LHCN-M2 (cell line): ENCODE results near the gene ZNF511. TPM values are rescaled to one million over a fixed set of nuclear protein-coding genes. Genes with fewer than 3 reads are reported as not detected.

Experiments used
- DNase-seq: peaks from one replicate; pipeline ENCODE4 v3.0.0-alpha.2; 2012; ENCODE audit warnings: low read depth
- total RNA-seq: library from RNA; depleted of rRNA; stranded (reverse); fragments of >200 nt; gene quantifications from 2 replicates; pipeline ENCODE4 v1.2.3, GENCODE V29; 2014

ZNF511 gene
- total RNA-seq, 1 experiment from 2014 or later: 33.8 TPM

DNA sequence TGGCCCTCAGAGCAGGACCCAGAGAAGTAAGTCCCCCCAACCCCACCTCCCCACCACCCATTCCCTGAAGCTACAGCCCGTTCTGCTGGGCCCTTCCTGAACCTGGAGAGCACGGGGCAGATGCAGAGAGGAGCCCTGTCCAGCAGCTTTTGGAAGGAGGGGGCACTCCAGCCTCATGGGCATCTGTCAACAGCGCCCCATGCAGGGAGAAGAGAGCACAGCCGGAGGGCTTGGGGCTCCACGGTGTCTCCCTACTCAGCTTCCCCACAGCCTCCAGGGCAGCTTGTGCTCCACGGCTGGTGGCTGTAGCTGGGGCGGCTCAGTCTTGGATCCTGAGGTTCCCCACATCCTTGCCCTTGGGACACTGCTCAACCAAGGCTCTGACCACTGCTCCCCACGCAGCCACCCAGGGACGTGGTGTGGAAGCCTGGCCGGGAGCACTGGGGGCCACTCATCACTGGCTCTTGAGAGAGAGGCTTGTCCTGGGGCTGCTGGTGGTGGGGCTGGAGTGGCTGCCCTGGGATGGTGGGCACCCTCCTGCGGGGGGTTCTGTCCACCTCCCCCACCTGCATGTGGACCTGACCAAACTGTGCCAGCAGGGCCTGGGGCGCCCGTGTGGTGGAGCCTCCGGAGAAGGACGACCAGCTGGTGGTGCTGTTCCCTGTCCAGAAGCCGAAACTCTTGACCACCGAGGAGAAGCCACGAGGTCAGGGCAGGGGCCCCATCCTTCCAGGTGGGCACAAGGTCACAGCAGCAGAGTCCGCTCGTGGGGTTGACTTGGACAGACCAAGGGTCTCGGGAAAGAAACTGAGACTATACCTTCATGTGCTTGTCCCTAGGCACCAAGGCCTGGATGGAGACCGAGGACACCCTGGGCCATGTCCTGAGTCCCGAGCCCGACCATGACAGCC is 42.9 kb downstream of the ZNF511 start:
- DNase-seq: no peak

DNA sequence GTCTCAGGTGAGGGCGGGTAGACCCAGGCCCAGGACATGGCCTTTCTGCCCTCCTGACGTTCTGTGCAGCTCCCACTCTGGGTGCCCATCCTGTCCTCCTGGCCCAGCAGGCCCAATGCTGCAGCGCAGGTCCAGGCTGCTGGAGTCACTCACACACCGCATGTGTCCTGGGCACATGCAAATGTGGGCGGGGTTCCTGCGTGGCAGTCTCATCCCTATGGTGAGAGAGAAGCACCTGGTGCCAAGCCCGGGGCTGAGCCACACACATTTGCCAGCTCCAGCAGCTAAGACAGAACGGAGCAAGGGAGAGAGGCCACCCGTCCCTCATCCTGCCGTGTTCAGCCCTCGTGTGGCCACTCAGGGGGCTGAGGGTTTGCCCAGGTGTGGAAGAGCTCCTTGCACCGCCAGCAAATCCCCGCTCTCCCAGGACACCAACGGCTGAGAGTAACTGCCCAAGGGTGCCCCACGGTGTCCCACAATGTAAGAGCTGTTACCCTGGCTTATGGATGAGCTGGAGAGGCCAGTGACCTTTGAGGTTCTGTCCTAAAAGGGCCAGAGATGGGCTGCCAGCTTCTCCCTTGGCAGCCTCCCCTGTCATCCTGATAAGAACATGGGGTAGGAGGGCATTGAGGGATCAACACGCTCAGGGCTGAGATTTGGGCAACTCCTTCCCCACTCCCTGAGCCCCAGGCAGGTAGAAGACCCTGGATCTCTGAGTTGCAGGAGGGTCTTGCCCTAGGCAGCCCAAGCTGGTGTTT is 44.7 kb downstream of the ZNF511 start:
- DNase-seq: no peak

DNA sequence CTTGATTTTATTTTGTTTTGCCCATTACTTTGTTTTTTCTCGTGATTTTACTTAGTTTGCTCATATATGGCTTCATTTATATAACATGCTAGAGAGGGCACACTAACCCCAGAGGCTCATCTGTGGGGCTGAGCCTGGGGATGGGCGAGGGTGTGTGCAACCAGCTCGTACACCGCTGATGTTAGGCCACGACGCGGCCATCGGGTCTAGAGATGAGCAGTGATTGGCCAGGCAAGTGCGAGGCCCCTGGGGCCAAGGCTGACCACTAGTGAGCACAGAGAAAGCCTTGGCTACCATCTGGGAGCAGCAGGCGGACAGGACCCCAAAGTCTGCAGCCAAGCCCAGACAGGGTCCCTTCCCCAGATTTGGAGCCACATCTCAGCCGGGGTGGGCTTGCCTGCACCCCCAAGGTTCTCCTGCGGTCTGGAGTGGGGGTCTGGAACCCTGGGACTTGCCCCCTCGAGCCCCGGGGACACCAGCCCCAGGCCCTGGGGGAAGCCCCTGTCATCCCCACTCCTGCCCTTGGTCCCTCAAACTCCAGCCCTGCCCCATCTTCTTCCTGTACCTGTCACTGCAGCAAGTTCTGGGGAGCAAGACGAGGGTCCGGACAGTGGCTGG is 45.4 kb downstream of the ZNF511 start:
- DNase-seq: no peak

DNA sequence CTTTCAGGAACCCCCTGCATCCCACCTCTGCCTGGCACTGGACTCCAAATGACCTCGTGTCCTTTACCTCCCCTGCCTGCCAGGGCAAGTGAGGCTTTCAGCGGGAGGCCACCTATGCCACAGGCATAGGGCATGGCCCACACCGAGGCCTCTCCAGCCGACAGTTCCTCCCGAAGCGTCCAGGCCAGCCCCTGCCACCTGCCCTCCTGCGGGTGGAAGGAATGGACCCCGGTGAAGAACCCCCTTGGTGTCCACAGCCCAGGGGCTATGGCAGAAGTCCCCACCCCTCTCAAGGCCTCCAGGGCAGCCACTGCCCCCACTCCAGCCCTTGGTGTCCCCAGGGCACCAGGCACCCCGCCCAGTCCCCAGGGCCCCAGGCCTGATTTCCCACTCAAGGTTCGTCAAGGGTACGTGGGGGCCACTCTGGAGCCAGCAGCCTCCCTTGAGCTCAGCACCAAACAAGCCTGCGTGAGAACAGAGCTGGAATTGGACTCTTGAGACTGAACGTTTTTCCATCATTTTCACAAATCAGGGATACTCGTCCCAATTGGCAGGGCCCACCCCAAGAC is 46.0 kb downstream of the ZNF511 start:
- no peak for DNase-seq

DNA sequence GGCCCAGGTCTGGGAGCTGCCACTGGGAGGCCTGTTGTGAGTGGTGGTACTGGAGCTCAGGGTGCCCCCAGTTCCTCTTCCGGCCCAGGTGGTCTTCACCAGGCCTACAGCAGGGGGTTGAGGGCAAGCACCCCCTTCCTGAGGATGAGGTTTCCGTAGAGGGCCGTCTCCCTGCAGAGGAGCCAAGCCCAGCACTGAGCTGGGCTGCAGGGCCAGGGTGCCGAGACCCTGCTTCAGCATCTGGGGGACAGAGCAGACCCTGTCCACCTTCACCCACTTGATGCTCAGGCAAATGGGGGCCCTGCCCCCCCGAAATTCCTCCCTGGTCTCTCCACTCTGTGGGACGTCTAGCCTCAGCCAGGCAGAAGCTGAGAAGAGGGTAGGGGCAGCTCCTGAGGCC is 46.6 kb downstream of the ZNF511 start:
- DNase-seq: no peak

DNA sequence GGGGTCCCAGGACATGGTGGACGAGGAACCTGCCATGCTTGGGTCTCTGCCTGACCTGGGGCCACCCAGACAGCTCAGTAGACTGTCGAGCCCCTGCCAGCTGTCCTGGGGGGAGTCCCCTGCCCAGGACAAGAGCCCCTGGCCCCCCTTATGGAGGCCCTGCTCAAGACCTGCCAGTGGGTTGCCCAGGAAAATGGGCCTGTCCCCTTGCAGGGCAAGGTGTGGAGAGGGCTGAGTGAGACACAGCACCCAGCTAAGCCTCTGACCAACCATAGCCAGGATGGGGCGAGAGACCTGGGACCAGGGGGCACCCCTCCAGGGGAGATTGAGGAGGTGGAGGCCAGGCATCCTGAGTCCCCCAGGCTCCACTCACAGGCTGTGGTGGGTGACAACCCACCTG is 47.3 kb downstream of the ZNF511 start:
- no peak for DNase-seq

DNA sequence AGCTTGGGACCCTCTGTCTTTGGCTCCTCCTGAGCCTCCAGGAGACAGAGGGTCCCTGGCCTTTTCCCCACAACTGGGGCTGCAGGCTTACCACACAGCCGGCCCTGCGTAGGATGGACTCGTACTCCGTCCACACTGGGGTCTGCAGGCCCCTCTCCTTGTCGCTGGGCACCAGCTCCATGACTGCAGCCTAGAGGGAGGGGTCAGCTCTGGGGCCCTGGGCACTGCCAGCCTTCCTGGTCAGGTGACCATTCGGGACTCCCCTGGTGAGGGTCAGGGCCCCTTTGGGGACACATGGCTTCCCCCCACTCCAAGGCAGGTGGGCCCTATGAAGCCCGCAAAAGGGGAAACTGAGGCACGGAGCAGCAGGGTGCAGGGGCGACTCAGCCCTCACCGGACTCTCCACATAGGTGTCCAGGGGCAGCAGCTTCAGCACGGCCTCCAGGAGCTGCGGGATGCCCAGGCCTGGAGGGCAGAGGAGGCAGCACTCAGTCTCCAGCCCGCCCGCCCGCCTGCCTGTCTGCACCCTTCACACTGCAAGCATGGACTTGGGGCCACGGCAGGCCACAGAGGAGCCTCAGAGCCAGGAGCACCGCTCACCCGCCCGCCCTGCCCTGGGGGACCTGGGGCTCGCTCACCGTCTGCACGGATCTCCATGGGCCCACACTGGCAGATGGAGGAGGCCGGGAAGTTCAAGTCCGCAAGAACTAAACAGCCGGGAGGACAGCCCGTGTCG is 48.0 kb downstream of the ZNF511 start:
- no peak for DNase-seq

DNA sequence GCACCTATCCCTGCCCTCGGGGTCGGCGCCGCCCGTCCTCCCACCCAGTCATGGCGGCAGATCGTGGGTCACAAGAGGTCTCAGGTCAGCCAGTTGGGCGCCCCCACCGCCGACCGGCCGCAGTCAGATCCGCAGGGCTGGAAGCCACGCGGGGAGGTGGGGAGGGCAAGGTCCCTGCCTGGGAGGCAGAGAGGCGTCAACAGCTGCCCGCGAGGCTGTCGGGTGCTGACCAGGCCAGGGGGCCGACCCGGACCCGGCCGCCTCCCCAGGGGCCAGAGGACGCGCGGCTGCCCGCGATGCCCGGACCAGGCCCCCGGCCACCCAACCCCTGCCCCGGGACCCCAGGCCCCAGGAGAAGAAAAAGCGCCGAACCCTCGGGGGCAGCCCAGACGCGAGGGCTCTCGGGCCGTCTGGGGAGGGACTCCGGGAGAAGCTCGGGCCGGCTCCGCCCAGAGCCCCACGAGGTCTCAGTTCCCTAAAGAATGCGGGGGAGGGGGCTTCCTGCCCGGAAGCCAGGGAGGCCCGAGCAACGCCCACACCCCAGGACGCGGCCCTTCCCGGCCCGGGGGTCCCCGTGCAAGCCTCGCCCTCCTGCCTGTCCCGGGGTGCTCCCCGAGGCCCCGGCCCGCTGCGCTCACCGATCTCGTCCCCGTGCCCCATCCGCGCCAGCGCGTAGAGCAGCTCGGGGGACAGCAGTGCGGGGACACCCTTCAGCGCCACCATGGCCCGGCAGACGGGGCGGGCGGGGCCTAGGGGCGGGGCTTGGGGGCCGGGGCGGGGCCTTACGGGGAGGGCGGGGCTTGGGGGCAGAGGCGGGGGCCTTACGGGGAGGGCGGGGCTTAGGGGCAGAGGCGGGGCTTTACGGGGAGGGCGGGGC is 48.8 kb downstream of the ZNF511 start, which contains the start of gene FUOM:
TSS of gene FUOM (minus strand) at position 735 of the 877 bp plus-strand sequence. CDS start at position 723, 12 bp downstream.
- DNase-seq: peak; percentile 26

DNA sequence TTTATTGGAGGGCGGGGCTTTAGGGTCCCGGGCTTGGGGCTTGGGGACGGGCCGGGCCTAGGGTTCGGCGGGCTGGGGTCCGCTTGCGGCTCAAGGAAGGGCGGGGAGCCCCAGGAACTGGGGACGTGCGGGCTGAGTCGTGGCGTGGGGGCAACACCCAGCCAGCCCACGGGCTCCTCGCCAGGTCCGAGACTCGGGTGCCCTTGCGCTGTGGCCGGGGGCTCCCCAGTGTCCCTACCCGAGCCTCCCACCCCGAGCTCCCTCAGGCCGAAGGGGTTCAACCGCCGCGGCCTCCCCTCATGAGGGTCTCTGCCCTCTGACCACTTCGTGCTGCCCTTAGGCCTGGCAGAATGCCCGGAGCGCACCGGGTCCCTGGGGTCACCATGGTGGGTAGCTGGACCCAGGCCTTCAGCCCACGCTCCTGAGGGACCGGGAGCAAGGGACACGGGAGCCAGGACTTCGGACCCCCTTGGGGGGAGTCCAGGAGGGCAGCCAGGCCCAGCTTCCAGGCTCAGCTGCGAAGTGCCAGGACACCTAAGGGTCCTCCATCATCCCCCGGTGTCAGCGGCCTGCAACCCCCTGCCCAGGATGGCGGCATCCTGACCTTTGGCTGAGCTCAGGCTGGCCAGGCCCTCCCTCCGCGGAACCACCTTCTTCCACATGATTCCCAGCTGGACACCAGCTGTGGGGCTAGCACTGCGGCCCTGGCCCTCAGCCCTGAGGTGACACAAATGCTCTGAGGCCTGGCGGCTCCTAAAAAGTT is 49.6 kb downstream of the ZNF511 start:
- no peak for DNase-seq

DNA sequence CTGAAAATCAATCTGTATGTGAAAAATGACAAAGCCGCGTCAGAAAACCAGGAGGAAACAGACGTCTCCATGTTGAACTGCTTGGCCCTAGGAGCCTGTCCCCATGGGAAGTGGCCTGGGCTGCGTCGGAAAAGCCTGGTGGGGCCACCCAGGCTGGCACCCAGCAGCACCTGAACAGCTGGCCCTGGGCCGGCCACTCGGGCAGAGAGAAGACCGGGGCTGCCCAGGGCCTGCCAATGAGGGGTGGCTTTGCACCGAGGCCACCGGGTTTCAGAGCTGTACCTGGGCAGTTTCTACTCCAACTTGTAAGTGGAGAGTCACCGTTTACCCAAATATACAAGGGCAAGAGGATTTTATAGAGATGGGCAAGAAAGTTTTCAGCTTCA is 50.2 kb downstream of the ZNF511 start:
- DNase-seq: no peak

DNA sequence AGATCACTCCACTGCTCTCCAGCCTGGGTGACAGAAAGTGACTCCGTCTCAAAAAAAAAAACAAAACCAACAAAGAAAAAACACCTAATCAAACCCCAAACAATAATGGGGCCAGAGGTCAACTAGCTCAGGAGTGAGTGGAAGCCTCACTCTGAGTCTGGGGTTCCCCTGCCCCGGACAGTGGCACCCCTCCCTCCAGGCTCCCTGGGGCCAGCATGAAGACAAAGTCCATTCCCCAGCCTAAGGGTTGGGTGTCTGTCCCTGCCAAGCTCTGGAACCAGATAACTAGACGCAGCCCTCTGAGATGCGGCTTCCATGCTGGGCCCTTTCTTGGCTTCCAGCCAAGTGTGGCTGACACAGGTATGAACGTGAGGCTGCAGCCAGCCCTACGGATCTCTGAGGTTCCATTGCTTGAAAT is 50.8 kb downstream of the ZNF511 start:
- no peak for DNase-seq

DNA sequence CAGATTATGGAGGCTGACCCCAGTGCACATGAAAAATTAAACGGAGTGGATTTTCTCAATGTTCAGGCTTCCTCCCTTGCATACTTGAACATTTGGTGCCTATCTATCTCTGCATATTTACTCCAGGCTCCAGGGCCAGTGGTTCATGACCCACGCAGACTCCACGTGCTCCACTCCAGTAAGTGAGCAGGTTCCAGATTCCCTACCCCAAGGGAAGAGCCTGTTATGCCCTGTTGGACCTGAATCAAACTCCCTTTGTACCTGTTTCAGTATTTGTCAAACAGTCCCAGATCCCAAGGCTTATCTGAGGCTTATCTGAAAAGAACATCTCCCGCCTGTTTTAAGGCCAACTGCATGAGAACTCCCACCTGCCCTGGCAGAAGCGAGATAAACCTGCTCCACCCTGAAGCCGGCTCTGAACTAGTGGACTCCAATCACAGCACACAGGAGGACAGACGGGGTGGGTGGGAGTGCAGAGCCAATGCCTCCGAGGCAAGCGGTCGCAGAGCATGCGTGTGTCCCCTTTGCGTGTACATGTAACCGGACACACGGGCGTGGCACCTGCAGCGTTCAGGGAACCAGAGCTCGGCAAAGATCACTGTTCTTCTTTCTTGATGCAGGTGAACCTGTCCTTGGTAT is 51.4 kb downstream of the ZNF511 start:
- no peak for DNase-seq

DNA sequence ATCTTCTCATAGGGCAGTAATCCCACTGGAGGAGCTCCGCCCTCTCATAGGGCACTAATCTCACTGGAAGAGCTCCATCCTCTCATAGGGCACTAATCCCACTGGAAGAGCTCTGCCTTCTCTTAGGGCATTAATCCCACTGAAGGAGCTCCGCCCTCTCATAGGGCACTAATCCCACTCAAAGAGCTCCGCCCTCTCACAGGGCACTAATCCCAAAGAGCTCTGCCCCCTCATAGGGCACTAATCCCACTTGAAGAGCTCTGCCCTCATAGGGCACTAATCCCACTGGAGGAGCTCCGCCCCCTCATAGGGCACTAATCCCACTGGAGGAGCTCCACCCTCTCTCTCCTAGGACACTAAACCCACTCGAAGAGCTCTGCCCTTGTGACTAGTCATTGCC is 52.5 kb downstream of the ZNF511 start:
- no peak for DNase-seq

DNA sequence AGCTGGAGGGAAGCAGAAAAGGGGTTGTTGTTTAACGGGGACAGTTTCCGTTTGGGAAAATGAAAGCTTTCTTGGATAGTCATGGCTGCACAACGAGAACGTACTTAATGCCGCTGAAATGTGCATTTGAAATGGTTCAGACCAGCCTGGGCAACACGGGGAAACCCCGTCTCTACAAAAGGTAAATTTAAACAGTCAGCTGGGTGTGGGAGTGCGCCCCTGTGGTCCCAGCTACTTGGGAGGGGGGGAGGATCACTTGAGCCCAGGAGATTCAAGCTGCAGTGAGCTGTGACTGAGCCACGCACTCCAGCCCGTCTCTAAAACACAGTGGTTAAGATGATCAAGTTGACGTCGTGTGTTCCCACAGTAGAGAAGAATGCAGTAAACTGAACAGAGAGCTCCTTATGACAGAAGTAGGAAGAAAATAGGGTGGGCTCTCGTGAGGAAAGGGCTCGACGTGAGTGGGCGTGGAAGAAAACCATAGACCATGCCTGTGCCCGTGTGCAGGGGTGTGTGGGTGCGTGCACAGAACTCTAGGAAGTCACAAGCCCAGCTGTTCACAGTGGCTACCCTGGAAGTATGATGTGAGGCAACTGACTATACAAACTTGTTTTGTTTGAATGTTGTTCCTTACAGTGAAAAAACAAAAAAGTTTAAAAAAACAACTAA is 53.2 kb downstream of the ZNF511 start:
- no peak for DNase-seq
